Measurements from ENCODE around the gene OVCH1.

The OVCH1 gene

DNA sequence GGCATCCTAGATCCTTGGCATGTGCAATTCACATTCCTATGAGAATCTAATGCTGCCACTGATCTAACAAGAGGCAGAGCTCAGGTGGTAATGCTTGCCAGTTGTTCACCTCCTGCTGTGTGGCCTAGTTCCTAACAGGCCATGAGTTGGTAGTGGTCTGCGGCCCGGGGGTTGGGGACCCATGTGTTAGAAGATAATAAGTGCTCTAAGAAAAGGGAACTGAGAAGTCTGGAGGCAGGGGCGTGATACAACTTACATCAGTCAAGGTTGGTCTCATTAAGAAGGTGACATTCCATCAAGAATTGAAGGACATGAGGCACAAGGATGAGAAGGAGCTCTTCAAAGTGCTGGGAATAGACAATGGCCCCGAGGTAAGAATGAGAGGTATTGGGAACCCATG lies 49.3 kb downstream of the OVCH1 start:
- TF ChIP-seq, protein P1, sequence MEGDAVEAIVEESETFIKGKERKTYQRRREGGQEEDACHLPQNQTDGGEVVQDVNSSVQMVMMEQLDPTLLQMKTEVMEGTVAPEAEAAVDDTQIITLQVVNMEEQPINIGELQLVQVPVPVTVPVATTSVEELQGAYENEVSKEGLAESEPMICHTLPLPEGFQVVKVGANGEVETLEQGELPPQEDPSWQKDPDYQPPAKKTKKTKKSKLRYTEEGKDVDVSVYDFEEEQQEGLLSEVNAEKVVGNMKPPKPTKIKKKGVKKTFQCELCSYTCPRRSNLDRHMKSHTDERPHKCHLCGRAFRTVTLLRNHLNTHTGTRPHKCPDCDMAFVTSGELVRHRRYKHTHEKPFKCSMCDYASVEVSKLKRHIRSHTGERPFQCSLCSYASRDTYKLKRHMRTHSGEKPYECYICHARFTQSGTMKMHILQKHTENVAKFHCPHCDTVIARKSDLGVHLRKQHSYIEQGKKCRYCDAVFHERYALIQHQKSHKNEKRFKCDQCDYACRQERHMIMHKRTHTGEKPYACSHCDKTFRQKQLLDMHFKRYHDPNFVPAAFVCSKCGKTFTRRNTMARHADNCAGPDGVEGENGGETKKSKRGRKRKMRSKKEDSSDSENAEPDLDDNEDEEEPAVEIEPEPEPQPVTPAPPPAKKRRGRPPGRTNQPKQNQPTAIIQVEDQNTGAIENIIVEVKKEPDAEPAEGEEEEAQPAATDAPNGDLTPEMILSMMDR (IDR thresholded peaks at IDR 0.05): no peak
- TF ChIP-seq ZFX (IDR thresholded peaks at IDR 0.05; ENCODE audit: borderline replicate concordance): no peak
- H3K27ac ChIP-seq: no peak overlapping the region

DNA sequence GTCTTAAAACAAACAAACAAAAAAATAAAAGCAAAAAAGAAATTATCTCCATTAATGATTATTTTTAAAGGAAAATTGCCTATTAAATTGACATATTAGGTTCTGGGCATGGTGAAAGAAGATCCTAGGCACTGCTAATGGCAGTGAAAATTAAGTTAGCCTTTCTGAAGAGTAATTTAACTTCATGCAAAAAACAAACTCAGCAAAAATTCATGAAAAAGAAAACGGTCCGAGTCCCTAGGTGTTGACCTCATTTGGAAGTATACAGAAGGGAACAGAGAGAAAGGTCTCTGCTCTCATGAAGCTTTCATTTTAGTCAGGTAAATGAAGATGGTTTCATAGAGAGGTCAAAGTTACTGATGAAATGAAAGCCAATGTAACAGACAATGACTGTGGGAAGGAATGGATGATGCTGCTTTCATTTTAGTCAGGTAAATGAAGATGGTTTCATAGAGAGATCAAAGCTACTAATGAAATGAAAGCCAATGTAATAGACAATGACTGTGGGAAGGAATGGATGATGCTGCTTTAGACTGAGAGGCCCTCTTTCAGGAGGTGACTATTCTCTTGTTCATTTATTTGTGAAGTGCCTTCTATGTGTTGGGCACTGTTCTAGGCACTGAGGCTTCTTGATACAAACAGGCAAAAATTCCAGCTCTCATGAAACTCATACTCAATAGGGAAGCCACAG lies 50.1 kb downstream of the OVCH1 start:
- no peak for TF ChIP-seq ZFX (IDR thresholded peaks at IDR 0.05; ENCODE audit: borderline replicate concordance)
- TF ChIP-seq, protein P1 (IDR thresholded peaks at IDR 0.05): no peak
- no peak overlapping the region for H3K27ac ChIP-seq

DNA sequence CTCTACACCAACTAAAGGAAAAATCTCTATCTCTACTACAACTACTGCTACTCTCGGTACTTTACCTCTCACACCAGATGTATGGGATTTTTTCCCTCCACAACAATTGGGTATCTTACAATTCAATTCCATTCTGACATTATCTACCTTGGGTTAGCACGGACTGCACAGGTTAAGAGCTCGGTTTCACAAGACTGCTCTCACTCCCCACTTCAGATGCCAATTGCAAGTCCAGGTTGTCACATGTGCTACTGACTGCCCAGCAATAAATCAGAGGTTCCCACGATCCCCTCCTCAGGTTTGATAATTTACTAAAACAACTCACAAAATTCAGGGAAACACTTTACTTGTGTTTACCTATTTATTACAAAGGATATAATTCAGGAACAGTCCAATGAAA lies 58.0 kb downstream of the OVCH1 start:
- no peak for TF ChIP-seq ZFX (IDR thresholded peaks at IDR 0.05; ENCODE audit: borderline replicate concordance)
- TF ChIP-seq, protein P1 (IDR thresholded peaks at IDR 0.05): no peak

DNA sequence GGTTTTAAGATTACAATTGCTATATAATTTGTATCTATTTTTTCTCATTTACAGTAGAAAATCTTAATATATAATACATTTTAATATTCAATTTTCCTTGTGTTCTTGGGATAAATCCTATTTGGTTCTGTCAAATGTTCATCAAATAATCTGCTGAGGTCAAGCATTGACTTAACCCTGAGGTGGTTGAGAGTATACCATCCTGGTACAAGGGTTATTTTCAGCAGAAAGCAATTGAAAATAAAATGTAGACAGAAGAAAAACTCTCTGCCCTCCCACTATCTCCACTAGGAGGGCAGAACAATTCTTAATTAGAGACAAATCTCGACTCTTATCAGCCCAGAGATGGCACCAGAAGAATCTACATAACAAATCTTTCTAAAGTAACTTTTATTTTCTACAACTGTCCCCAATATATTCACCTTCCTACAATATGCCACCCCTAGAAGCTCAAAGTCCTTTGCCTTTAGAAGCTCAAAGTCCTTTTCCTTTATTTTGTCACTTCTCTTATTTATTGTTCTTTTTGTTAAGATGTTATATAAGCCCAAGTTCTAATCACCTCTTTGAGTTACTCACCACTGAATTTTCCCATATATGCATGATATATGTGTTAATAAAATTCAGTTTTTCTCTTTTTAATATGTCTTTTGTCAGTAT lies 58.6 kb downstream of the OVCH1 start:
- H3K27ac ChIP-seq: no peak overlapping the region

More for the DNA sequence above, 58.0 kb downstream of the OVCH1 start:
- H3K27ac ChIP-seq: no peak overlapping the region

DNA sequence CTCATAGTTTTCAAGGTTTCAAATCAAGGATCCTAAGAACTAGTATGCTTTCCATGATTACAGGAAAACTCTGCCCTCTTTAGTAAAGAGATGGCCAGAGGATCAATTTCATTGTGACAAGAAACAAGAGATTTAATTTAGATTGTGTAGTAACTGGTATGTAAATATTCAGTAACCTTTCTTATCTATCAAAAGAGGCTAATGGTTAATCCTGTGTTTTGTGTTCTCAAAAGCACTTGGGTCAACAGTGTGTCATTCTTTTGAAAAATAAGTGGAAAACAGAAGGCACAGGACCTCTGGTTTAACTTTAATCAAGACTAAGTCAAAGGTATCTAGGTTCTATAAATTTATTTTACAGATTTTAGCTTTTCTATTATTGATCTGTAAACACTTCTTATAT lies 59.9 kb downstream of the OVCH1 start:
- TF ChIP-seq, protein P1 (IDR thresholded peaks at IDR 0.05): no peak
- TF ChIP-seq ZFX (IDR thresholded peaks at IDR 0.05; ENCODE audit: borderline replicate concordance): no peak
- 0 out of 2 replicates have a peak overlapping the region, but pooled peaks have one; percentile 7 for H3K27ac ChIP-seq

More for the DNA sequence above, 58.6 kb downstream of the OVCH1 start:
- TF ChIP-seq ZFX (IDR thresholded peaks at IDR 0.05; ENCODE audit: borderline replicate concordance): no peak
- TF ChIP-seq, protein P1 (IDR thresholded peaks at IDR 0.05): no peak

DNA sequence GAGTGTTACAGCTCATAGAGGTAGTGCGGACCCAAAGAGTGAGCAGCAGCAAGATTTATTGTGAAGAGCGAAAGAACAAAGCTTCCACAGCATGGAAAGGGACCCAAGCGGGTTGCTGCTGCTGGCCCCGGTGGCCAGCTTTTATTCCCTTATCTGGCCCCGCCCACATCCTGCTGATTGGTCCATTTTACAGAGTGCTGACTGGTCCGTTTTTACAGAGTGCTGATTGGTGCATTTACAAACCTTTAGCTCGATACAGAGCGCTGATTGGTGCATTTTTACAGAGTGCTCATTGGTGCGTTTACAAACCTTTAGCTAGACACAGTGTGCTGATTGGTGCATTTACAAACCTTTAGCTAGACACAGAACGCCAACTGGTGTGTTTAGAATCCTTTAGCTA lies 60.7 kb downstream of the OVCH1 start:
- 0 out of 2 replicates have a peak overlapping the region, but pooled peaks have one; percentile 7 for H3K27ac ChIP-seq

DNA sequence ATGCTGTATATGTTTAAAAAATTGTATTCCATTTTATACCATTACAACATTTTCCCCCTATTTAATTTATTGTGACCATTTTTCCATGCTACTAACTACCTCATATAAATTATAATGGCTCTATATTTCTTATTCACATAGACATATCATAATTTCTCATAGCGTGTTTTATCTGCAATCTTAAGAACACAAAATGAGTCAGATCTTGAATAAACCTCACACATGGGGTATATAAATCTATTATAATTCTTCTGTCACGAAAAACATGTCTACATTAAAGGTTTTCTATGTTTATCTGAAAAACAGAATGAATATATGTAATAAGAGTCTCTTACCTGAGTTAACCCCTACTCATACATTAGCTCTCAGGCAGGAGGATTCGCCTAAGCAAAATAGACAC lies 66.0 kb downstream of the OVCH1 start:
- H3K27ac ChIP-seq: no peak overlapping the region
- TF ChIP-seq ZFX (IDR thresholded peaks at IDR 0.05; ENCODE audit: borderline replicate concordance): no peak
- TF ChIP-seq, protein P1 (IDR thresholded peaks at IDR 0.05): no peak
